GM12878 (cell line): ENCODE results near the gene B3GALT5. TPM values are rescaled to one million over a fixed set of nuclear protein-coding genes. Genes with fewer than 3 reads are reported as not detected.

Experiments
- ATAC-seq: fragments of 200-7000 bp; cut with Tn5 transposase; 3 replicates; pipeline ENCODE4 v1.9.1; 2020; ENCODE audit warnings: mild to moderate bottlenecking, moderate library complexity
- BruUV-seq: library from RNA; stranded (reverse); fragments of 400-500 nt; replicated peaks from 2 replicates; lab custom pipeline; 2021; lab: Mats Ljungman, UMichigan
- CTCF ChIA-PET: fragments of 300-600 bp; sonication (Branson Sonifier 250); formaldehyde crosslinking; extraction: SDS; loops from one replicate; lab custom pipeline; 2021; ENCODE audit warnings: inconsistent platforms; lab: Yijun Ruan, JAX
- POLR2A ChIA-PET: fragments of 350-600 bp; formaldehyde crosslinking; extraction: SDS; loops from one replicate; lab custom pipeline; 2021; ENCODE audit warnings: inconsistent platforms; lab: Charles Lee
- RAD21 ChIA-PET: fragments of 300-600 bp; sonication (Branson Sonifier 250); formaldehyde crosslinking; loops from one replicate; lab custom pipeline; 2023; ENCODE audit warnings: antibody characterized with exemption; ENCODE audit not compliant: unreplicated experiment; lab: Charles Lee
- SMC1A ChIA-PET: fragments of 300-600 bp; sonication (Branson Sonifier 250); formaldehyde crosslinking; loops from one replicate; lab custom pipeline; 2023; ENCODE audit not compliant: unreplicated experiment, uncharacterized antibody; lab: Charles Lee
- DNase-seq: peaks from one replicate; pipeline ENCODE4 v3.0.0-alpha.2; 2011; ENCODE audit warnings: low read depth, low spot score
- FAIRE-seq: peaks from 3 replicates; lab custom pipeline; 2011; peaks lifted over from hg19 to GRCh38; lab: Jason Lieb, UNC
- H2AFZ ChIP-seq: 2 replicates; pipeline ENCODE4 v1.6.0; 2011; ENCODE audit warnings: low read depth, low read length, control low read depth; ENCODE audit not compliant: control insufficient read depth
- H3K27ac ChIP-seq: 2 replicates; pipeline ENCODE4 v1.5.1; 2011; ENCODE audit warnings: control low read depth; ENCODE audit not compliant: control insufficient read depth, insufficient read depth
- H3K27me3 ChIP-seq, 2 experiments: replicated peaks in 1 of 2; 2 replicates each; pipeline versions ENCODE4 v1.6.0 to v1.6.1; 2011; ENCODE audit warnings: low read length in 1 of 2; ENCODE audit not compliant: control insufficient read depth in 2 of 2, insufficient read depth in 2 of 2
- H3K36me3 ChIP-seq, 2 experiments: 2 replicates each; pipeline ENCODE4 v1.5.1; 2011; ENCODE audit warnings: low read length in 1 of 2; ENCODE audit not compliant: control insufficient read depth in 2 of 2, insufficient read depth in 2 of 2
- H3K4me1 ChIP-seq: 2 replicates; pipeline ENCODE4 v1.6.1; 2011; ENCODE audit warnings: mild to moderate bottlenecking, low read length, moderate library complexity, mixed read lengths; ENCODE audit not compliant: control insufficient read depth, insufficient read depth
- H3K4me2 ChIP-seq: 2 replicates; pipeline ENCODE4 v1.6.0; 2011; ENCODE audit warnings: control low read depth; ENCODE audit not compliant: control insufficient read depth, insufficient read depth
- H3K4me3 ChIP-seq: fragments of 200-600 bp; sonication (generic); 2 replicates; pipeline ENCODE4 v1.5.1; 2016
- H3K79me2 ChIP-seq: 2 replicates; pipeline ENCODE4 v1.6.0; 2011; ENCODE audit warnings: low read length; ENCODE audit not compliant: control insufficient read depth, insufficient read depth
- H3K9ac ChIP-seq: 2 replicates; pipeline ENCODE4 v1.8.0; 2011; ENCODE audit warnings: low read length, control low read depth, mixed read lengths; ENCODE audit not compliant: control insufficient read depth, insufficient read depth
- H3K9me3 ChIP-seq: replicated peaks from 3 replicates; pipeline ENCODE4 v1.5.1; 2011; ENCODE audit warnings: mild to moderate bottlenecking, low read length; ENCODE audit not compliant: control insufficient read depth, insufficient read depth
- H4K20me1 ChIP-seq: 2 replicates; pipeline ENCODE4 v1.6.0; 2011; ENCODE audit not compliant: control insufficient read depth, insufficient read depth
- EED ChIP-seq: sonication (generic); IDR thresholded peaks from 2 replicates; pipeline ENCODE4 v1.6.1; 2016; ENCODE audit warnings: antibody characterized with exemption, low read depth
- NFIC ChIP-seq: IDR thresholded peaks from 2 replicates; pipeline ENCODE4 v1.6.1; 2012; ENCODE audit warnings: low read depth, mild to moderate bottlenecking, inconsistent platforms, low read length, moderate library complexity
- NFYB ChIP-seq: IDR thresholded peaks from 2 replicates; pipeline ENCODE4 v1.6.1; 2011; ENCODE audit warnings: low read depth, mild to moderate bottlenecking, low read length, improper control_type of control experiment, moderate library complexity; ENCODE audit not compliant: insufficient read depth
- NR2F1 ChIP-seq: fragments of 450-650 bp; conservative IDR thresholded peaks from 2 replicates; pipeline ENCODE4 v1.6.1; 2017; ENCODE audit warnings: mild to moderate bottlenecking
- RAD51 ChIP-seq: fragments of 450-650 bp; IDR thresholded peaks from 2 replicates; pipeline ENCODE4 v1.6.1; 2016; ENCODE audit warnings: moderate library complexity, mild to moderate bottlenecking, inconsistent platforms
- SMC3 ChIP-seq: IDR thresholded peaks from 2 replicates; pipeline ENCODE4 v1.6.1; 2011; ENCODE audit warnings: low read length, improper control_type of control experiment, borderline replicate concordance
- SUZ12 ChIP-seq: fragments of 200-600 bp; sonication (generic); IDR thresholded peaks from one replicate; pipeline ENCODE4 v1.6.1; 2018; ENCODE audit warnings: antibody characterized with exemption, mild to moderate bottlenecking; ENCODE audit not compliant: unreplicated experiment
- WGBS: methylation state at CpG from one replicate; pipeline ENCODE4 v1.1.6; 2016; ENCODE audit warnings: low lambda C conversion rate; ENCODE audit not compliant: insufficient replicate concordance, insufficient coverage; ENCODE audit errors: missing lambda C conversion rate; 5-methylcytosine and 5-hydroxymethylcytosine counted together
- in situ Hi-C: fragments of 300-500 bp; cut with MboI; formaldehyde crosslinking; loops from 9 replicates; pipeline ENCODE4 v1.14.3; 2018; ENCODE audit warnings: mixed read lengths
- intact Hi-C: fragments of 100-400 bp; cut with micrococcal nuclease; formaldehyde crosslinking; loops from one replicate; pipeline ENCODE4 v1.14.2; 2022; ENCODE audit not compliant: unreplicated experiment
- polyA plus RNA-seq, 11 experiments: library from polyadenylated mRNA; depleted of rRNA in 4 of 11; unstranded in 6 of 11; stranded (reverse) in 5 of 11; fragments of >200 nt; fragmentation: Nextera tagmentation in 4 of 11; fragmentation: Illumina TruSeq in 1 of 11; extraction: Ambion mirVana in 4 of 11; extraction: Trizol in 1 of 11; gene quantifications; 1 replicate in 1 of 11; 2 replicates in 10 of 11; pipeline versions ENCODE4 v1.2.1 to v1.2.3, GENCODE V29; 2011 to 2016; ENCODE audit warnings: inconsistent platforms in 2 of 11, missing spikeins in 2 of 11, low read depth in 1 of 11
- total RNA-seq, 4 experiments: library from RNA; depleted of rRNA in 3 of 4; stranded (reverse); fragments of >200 nt in 3 of 4; fragmentation: Illumina TruSeq in 1 of 4; extraction: Trizol in 1 of 4; gene quantifications; 2 replicates each; pipeline versions ENCODE4 v1.2.1 to v1.2.3, GENCODE V29; 2013 to 2021
- TF ChIP-seq, protein P1 (sequence below): IDR thresholded peaks from 2 replicates; pipeline ENCODE4 v1.6.1; 2012; ENCODE audit warnings: improper control_type of control experiment, low read depth, low read length; ENCODE audit not compliant: insufficient replicate concordance
- TF ChIP-seq, protein P2 (sequence below): fragments of 450-650 bp; formaldehyde crosslinking; IDR thresholded peaks from 2 replicates; pipeline ENCODE4 v1.5.0; 2022; ENCODE audit warnings: mild to moderate bottlenecking, missing genetic modification characterization
- TF ChIP-seq, protein P3 (sequence below): fragments of 450-650 bp; IDR thresholded peaks from 2 replicates; pipeline ENCODE4 v1.6.1; 2016; ENCODE audit warnings: mild to moderate bottlenecking, moderate library complexity, borderline replicate concordance

Gene B3GALT5
- total and polyA plus RNA-seq, 10 of the 15 experiments (the other 5 are each of a cell fraction or from before 2014, with no cell fraction given), result 0.03 to 0.04 TPM; not detected in 8

DNA sequence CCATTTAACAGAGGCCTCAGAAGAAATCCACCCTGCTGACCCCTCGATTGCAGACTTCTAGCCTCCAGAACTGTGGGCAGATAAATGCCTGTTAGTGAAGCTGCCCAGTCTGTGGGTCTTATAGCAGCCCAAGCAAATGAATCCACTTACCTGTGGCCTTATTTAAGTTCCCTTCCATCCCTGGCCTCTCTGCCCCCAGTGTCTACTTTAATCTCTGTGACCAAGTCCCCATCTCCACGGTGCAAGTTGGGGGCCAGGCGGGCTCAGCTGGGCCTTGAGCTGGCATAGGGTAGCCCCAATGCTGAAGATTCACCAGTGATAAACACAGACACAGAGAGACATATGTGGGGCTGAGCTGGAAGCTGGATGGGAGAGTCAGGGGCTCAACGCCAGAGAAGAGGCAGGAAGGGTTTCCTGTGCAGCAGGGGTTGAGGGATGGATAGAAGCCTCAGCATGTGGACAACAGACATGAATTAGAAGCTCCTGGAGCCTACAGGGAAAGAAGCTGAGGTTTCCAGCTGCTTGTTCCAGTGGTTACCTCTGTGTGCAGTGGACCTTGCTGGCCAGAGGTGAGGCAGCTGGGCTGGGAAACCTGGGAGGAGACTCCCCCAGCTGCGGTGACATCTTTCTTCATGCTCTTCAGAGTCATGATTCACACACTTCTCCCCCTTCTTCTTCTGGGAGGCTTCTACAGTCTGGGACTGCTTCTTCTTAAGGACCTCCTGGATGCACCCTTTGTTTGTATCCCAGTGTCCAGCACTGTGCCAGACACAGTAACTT is 13.4 kb upstream of the B3GALT5 start:
- Histone ChIP-seq H3K9me3 (no peaks in the 10 kb centered on the region), H3K27me3 (no peaks in the 10 kb centered on the region), H3K27ac (no peak overlapping the region), H3K4me3 (no peak overlapping the region), H3K36me3 (no peaks in the 10 kb centered on the region), H3K4me1 (no peaks in the 10 kb centered on the region), H4K20me1 (no peaks in the 10 kb centered on the region), H3K4me2 (no peak overlapping the region), H2AFZ (no peak overlapping the region), H3K9ac (no peak overlapping the region), H3K79me2 (no peaks in the 10 kb centered on the region)
- intact Hi-C loops, result no loop called here
- SMC1A ChIA-PET, result interaction anchor here (0.6 kb wide), 1 partner anchor 81 kb away, joined by 3 read pairs; no protein-coding TSS in a partner anchor
- POLR2A ChIA-PET, result no interaction called here
- DNase-seq (no peak), FAIRE-seq (no peak), ATAC-seq (no peak)
- in situ Hi-C loops, result no loop called here
- RAD21 ChIA-PET, result no interaction called here
- CTCF ChIA-PET, result no interaction called here
- BruUV-seq, result no TSS peak
- 14% methylated on average over 5 of the region's 5 CpGs for WGBS
- TF ChIP-seq NFIC, result no peak
- no peak for TF ChIP-seq NR2F1
- no peak for TF ChIP-seq RAD51
- TF ChIP-seq EED, result no peak
- TF ChIP-seq, protein P1, sequence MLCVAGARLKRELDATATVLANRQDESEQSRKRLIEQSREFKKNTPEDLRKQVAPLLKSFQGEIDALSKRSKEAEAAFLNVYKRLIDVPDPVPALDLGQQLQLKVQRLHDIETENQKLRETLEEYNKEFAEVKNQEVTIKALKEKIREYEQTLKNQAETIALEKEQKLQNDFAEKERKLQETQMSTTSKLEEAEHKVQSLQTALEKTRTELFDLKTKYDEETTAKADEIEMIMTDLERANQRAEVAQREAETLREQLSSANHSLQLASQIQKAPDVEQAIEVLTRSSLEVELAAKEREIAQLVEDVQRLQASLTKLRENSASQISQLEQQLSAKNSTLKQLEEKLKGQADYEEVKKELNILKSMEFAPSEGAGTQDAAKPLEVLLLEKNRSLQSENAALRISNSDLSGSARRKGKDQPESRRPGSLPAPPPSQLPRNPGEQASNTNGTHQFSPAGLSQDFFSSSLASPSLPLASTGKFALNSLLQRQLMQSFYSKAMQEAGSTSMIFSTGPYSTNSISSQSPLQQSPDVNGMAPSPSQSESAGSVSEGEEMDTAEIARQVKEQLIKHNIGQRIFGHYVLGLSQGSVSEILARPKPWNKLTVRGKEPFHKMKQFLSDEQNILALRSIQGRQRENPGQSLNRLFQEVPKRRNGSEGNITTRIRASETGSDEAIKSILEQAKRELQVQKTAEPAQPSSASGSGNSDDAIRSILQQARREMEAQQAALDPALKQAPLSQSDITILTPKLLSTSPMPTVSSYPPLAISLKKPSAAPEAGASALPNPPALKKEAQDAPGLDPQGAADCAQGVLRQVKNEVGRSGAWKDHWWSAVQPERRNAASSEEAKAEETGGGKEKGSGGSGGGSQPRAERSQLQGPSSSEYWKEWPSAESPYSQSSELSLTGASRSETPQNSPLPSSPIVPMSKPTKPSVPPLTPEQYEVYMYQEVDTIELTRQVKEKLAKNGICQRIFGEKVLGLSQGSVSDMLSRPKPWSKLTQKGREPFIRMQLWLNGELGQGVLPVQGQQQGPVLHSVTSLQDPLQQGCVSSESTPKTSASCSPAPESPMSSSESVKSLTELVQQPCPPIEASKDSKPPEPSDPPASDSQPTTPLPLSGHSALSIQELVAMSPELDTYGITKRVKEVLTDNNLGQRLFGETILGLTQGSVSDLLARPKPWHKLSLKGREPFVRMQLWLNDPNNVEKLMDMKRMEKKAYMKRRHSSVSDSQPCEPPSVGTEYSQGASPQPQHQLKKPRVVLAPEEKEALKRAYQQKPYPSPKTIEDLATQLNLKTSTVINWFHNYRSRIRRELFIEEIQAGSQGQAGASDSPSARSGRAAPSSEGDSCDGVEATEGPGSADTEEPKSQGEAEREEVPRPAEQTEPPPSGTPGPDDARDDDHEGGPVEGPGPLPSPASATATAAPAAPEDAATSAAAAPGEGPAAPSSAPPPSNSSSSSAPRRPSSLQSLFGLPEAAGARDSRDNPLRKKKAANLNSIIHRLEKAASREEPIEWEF, result no peak
- TF ChIP-seq, protein P2, sequence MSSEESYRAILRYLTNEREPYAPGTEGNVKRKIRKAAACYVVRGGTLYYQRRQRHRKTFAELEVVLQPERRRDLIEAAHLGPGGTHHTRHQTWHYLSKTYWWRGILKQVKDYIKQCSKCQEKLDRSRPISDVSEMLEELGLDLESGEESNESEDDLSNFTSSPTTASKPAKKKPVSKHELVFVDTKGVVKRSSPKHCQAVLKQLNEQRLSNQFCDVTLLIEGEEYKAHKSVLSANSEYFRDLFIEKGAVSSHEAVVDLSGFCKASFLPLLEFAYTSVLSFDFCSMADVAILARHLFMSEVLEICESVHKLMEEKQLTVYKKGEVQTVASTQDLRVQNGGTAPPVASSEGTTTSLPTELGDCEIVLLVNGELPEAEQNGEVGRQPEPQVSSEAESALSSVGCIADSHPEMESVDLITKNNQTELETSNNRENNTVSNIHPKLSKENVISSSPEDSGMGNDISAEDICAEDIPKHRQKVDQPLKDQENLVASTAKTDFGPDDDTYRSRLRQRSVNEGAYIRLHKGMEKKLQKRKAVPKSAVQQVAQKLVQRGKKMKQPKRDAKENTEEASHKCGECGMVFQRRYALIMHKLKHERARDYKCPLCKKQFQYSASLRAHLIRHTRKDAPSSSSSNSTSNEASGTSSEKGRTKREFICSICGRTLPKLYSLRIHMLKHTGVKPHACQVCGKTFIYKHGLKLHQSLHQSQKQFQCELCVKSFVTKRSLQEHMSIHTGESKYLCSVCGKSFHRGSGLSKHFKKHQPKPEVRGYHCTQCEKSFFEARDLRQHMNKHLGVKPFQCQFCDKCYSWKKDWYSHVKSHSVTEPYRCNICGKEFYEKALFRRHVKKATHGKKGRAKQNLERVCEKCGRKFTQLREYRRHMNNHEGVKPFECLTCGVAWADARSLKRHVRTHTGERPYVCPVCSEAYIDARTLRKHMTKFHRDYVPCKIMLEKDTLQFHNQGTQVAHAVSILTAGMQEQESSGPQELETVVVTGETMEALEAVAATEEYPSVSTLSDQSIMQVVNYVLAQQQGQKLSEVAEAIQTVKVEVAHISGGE (CRISPR knock-in tag), result no peak
- TF ChIP-seq, protein P3, sequence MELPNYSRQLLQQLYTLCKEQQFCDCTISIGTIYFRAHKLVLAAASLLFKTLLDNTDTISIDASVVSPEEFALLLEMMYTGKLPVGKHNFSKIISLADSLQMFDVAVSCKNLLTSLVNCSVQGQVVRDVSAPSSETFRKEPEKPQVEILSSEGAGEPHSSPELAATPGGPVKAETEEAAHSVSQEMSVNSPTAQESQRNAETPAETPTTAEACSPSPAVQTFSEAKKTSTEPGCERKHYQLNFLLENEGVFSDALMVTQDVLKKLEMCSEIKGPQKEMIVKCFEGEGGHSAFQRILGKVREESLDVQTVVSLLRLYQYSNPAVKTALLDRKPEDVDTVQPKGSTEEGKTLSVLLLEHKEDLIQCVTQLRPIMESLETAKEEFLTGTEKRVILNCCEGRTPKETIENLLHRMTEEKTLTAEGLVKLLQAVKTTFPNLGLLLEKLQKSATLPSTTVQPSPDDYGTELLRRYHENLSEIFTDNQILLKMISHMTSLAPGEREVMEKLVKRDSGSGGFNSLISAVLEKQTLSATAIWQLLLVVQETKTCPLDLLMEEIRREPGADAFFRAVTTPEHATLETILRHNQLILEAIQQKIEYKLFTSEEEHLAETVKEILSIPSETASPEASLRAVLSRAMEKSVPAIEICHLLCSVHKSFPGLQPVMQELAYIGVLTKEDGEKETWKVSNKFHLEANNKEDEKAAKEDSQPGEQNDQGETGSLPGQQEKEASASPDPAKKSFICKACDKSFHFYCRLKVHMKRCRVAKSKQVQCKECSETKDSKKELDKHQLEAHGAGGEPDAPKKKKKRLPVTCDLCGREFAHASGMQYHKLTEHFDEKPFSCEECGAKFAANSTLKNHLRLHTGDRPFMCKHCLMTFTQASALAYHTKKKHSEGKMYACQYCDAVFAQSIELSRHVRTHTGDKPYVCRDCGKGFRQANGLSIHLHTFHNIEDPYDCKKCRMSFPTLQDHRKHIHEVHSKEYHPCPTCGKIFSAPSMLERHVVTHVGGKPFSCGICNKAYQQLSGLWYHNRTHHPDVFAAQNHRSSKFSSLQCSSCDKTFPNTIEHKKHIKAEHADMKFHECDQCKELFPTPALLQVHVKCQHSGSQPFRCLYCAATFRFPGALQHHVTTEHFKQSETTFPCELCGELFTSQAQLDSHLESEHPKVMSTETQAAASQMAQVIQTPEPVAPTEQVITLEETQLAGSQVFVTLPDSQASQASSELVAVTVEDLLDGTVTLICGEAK, result no peak
- TF ChIP-seq SUZ12, result no peak
- TF ChIP-seq SMC3, result no peak
- TF ChIP-seq NFYB, result no peak
